ENCODE results near the gene HSPA6.
A peak's percentile ranks its signal among the peaks of the same experiment; 100 is the strongest.
"Not testable (repeated sequence)": the region's sequence is repeated elsewhere in the genome, so short reads cannot be mapped to it uniquely, and the experiment has no call there.

The HSPA6 gene

GRCh38 chr1:161538925-161539479 lies 14.7 kb downstream of the HSPA6 start:
- not testable (repeated sequence) for DNase-seq; H3K27me3 Mint-ChIP-seq; H3K9me3 Mint-ChIP-seq; H3K36me3 Mint-ChIP-seq (ENCODE audit: low read depth); H3K27ac Mint-ChIP-seq; ATAC-seq
- H3K4me1 Mint-ChIP-seq, result peaks cover 48% of the 10 kb centered on the region
- H3K4me3 Mint-ChIP-seq, result peak overlapping the region; percentile 21

GRCh38 chr1:161539731-161540569 lies 15.6 kb downstream of the HSPA6 start:
- H3K9me3 Mint-ChIP-seq; H3K27me3 Mint-ChIP-seq; H3K36me3 Mint-ChIP-seq (ENCODE audit: low read depth): not testable (repeated sequence)
- peak; percentile 97 for DNase-seq
- Mint-ChIP-seq H3K4me1 (peaks cover 50% of the 10 kb centered on the region), H3K4me3 (peak overlapping the region; percentile 92), H3K27ac (peak overlapping the region; percentile 94)
- peak; percentile 83 for ATAC-seq

GRCh38 chr1:161540570-161540960 lies 16.2 kb downstream of the HSPA6 start:
- peak; percentile 25 for ATAC-seq
- not testable (repeated sequence) for DNase-seq; H3K36me3 Mint-ChIP-seq (ENCODE audit: low read depth); H3K9me3 Mint-ChIP-seq; H3K27me3 Mint-ChIP-seq
- Mint-ChIP-seq H3K27ac (peak overlapping the region; percentile 94), H3K4me3 (peak overlapping the region; percentile 92), H3K4me1 (peaks cover 56% of the 10 kb centered on the region)

- peak overlapping the region; percentile 76 for H3K27ac Mint-ChIP-seq
- peak; percentile 42 for DNase-seq
These were observed 17.8 kb downstream of the HSPA6 start for GRCh38 chr1:161542091-161542559.

GRCh38 chr1:161543125-161543524 lies 18.8 kb downstream of the HSPA6 start:
- H3K9me3 Mint-ChIP-seq; ATAC-seq; H3K27me3 Mint-ChIP-seq; H3K36me3 Mint-ChIP-seq (ENCODE audit: low read depth); DNase-seq; H3K4me3 Mint-ChIP-seq: not testable (repeated sequence)
- Mint-ChIP-seq H3K4me1 (peaks cover 54% of the 10 kb centered on the region), H3K27ac (peak overlapping the region; percentile 42)

More at GRCh38 chr1:161542091-161542559, 17.8 kb downstream of the HSPA6 start:
- not testable (repeated sequence) for H3K9me3 Mint-ChIP-seq; H3K36me3 Mint-ChIP-seq (ENCODE audit: low read depth); H3K27me3 Mint-ChIP-seq
- Mint-ChIP-seq H3K4me1 (peaks cover 56% of the 10 kb centered on the region), H3K4me3 (peak overlapping the region; percentile 23)
- peak; percentile 66 for ATAC-seq

- H3K27ac Mint-ChIP-seq; H3K27me3 Mint-ChIP-seq; H3K9me3 Mint-ChIP-seq; H3K36me3 Mint-ChIP-seq (ENCODE audit: low read depth); DNase-seq: not testable (repeated sequence)
- peak; percentile 30 for ATAC-seq
- Mint-ChIP-seq H3K4me1 (peaks cover 48% of the 10 kb centered on the region), H3K4me3 (peak overlapping the region; percentile 27)
These were observed 20.8 kb downstream of the HSPA6 start for GRCh38 chr1:161545005-161545731.

GRCh38 chr1:161547995-161548741 lies 23.8 kb downstream of the HSPA6 start:
- DNase-seq; H3K27ac Mint-ChIP-seq; H3K27me3 Mint-ChIP-seq; H3K9me3 Mint-ChIP-seq; ATAC-seq; H3K36me3 Mint-ChIP-seq (ENCODE audit: low read depth); H3K4me3 Mint-ChIP-seq: not testable (repeated sequence)
- peaks cover 21% of the 10 kb centered on the region for H3K4me1 Mint-ChIP-seq

GRCh38 chr1:161548749-161549406 lies 24.5 kb downstream of the HSPA6 start:
- H3K4me3 Mint-ChIP-seq; H3K36me3 Mint-ChIP-seq (ENCODE audit: low read depth); H3K27ac Mint-ChIP-seq; DNase-seq; ATAC-seq; H3K27me3 Mint-ChIP-seq; H3K9me3 Mint-ChIP-seq: not testable (repeated sequence)
- peaks cover 13% of the 10 kb centered on the region for H3K4me1 Mint-ChIP-seq

GRCh38 chr1:161549652-161550051 lies 25.3 kb downstream of the HSPA6 start, which contains the start of gene FCGR3A:
Gene FCGR3A (minus strand): TSS chr1:161549818. CDS start chr1:161549736, 82 bp downstream.
- Mint-ChIP-seq H3K4me3 (no peak within 1 kb of the TSS), H3K4me1 (peaks cover 16% of the 10 kb centered on the region), H3K27ac (no peak within 1 kb of the TSS), H3K9me3 (no peaks in the 10 kb centered on the region), H3K36me3 (ENCODE audit: low read depth) (no peaks in the 10 kb centered on the region), H3K27me3 (no peaks in the 10 kb centered on the region)
- DNase-seq (no peak), ATAC-seq (no peak)

- H3K27me3 Mint-ChIP-seq; H3K27ac Mint-ChIP-seq; H3K9me3 Mint-ChIP-seq; ATAC-seq; H3K4me3 Mint-ChIP-seq; DNase-seq; H3K36me3 Mint-ChIP-seq (ENCODE audit: low read depth): not testable (repeated sequence)
- peaks cover 16% of the 10 kb centered on the region for H3K4me1 Mint-ChIP-seq
These were observed 26.6 kb downstream of the HSPA6 start for GRCh38 chr1:161550942-161551341.

GRCh38 chr1:161553631-161554030 lies 29.3 kb downstream of the HSPA6 start:
- H3K4me1 Mint-ChIP-seq, result peaks cover 18% of the 10 kb centered on the region
- H3K27ac Mint-ChIP-seq; DNase-seq; H3K4me3 Mint-ChIP-seq; H3K36me3 Mint-ChIP-seq (ENCODE audit: low read depth); H3K9me3 Mint-ChIP-seq; H3K27me3 Mint-ChIP-seq; ATAC-seq: not testable (repeated sequence)

GRCh38 chr1:161554340-161554739 lies 30.0 kb downstream of the HSPA6 start:
- peaks cover 18% of the 10 kb centered on the region for H3K4me1 Mint-ChIP-seq
- not testable (repeated sequence) for ATAC-seq; H3K9me3 Mint-ChIP-seq; H3K27ac Mint-ChIP-seq; H3K27me3 Mint-ChIP-seq; H3K4me3 Mint-ChIP-seq; DNase-seq; H3K36me3 Mint-ChIP-seq (ENCODE audit: low read depth)

- peak; percentile 90 for ATAC-seq
- not testable (repeated sequence) for H3K27me3 Mint-ChIP-seq; DNase-seq; H3K36me3 Mint-ChIP-seq (ENCODE audit: low read depth); H3K4me3 Mint-ChIP-seq; H3K9me3 Mint-ChIP-seq
- H3K27ac Mint-ChIP-seq, result peak overlapping the region; percentile 74
- peaks cover 17% of the 10 kb centered on the region for H3K4me1 Mint-ChIP-seq
These were observed 30.6 kb downstream of the HSPA6 start for GRCh38 chr1:161554815-161555417.

Data from activated naive CD8-positive, alpha-beta T cell treated with anti-CD3 and anti-CD28 coated beads, Interleukin-2, amount 50 U/mL, for 24 hours (primary cell).